Vagina (tissue), 2 donors: ENCODE results near the gene SPATA12.

Experiments
- CTCF ChIP-seq, 3 experiments: fragments of 450-650 bp in 2 of 3; fragments of 200-600 bp in 1 of 3; sonication (generic) in 1 of 3; IDR thresholded peaks; one replicate each; pipeline ENCODE4 v1.5.1; 2017 to 2019; ENCODE audit warnings: antibody characterized with exemption in 3 of 3, mild to moderate bottlenecking in 2 of 3, moderate library complexity in 2 of 3
- POLR2A ChIP-seq, 2 donors: fragments of 450-650 bp; IDR thresholded peaks; one replicate each; pipeline ENCODE4 v1.6.1; 2017; ENCODE audit warnings: antibody characterized with exemption in 2 of 2, mild to moderate bottlenecking in 2 of 2, moderate library complexity in 2 of 2

GRCh38 chr3:57108684-57109083, 48.2 kb downstream of the SPATA12 start:
- TF ChIP-seq POLR2A (IDR thresholded peaks at IDR 0.05), result no peak
- TF ChIP-seq CTCF (IDR thresholded peaks at IDR 0.05), result no peak
